Osteoblast (primary cell): Measurements from ENCODE around the gene MAP3K5. TPM values are rescaled to one million over a fixed set of nuclear protein-coding genes. Genes with fewer than 3 reads are reported as not detected.

Source experiments
- DNase-seq: peaks from one replicate; pipeline ENCODE4 v3.0.0; 2011; ENCODE audit warnings: low spot score, mixed read lengths; ENCODE audit not compliant: insufficient read length; ENCODE audit errors: missing footprints
- H2AFZ ChIP-seq: 2 replicates; pipeline ENCODE4 v1.6.0; 2011; ENCODE audit warnings: mild to moderate bottlenecking, low read length
- H3K27ac ChIP-seq: 2 replicates; pipeline ENCODE4 v1.5.1; 2011; ENCODE audit warnings: mild to moderate bottlenecking, low read depth, low read length, moderate library complexity
- H3K27me3 ChIP-seq: 2 replicates; pipeline ENCODE4 v1.6.0; 2012; ENCODE audit warnings: mild to moderate bottlenecking, control low read depth, inconsistent platforms, low read length, moderate library complexity; ENCODE audit not compliant: insufficient read depth
- H3K36me3 ChIP-seq: 2 replicates; pipeline ENCODE4 v1.5.1; 2011; ENCODE audit warnings: mild to moderate bottlenecking, low read length, control low read depth, moderate library complexity; ENCODE audit not compliant: insufficient read depth
- H3K4me1 ChIP-seq: 2 replicates; pipeline ENCODE4 v1.5.1; 2011; ENCODE audit warnings: mild to moderate bottlenecking, low read length, control low read depth, moderate library complexity; ENCODE audit not compliant: insufficient read depth
- H3K4me2 ChIP-seq: 2 replicates; pipeline ENCODE4 v1.6.0; 2011; ENCODE audit warnings: mild to moderate bottlenecking, low read length; ENCODE audit not compliant: insufficient read depth
- H3K4me3 ChIP-seq: fragments of 200-600 bp; sonication (generic); 3 replicates; pipeline ENCODE4 v1.5.1; 2012; ENCODE audit warnings: mild to moderate bottlenecking, low read length, inconsistent platforms; ENCODE audit not compliant: insufficient read depth
- H3K79me2 ChIP-seq: 2 replicates; pipeline ENCODE4 v1.6.0; 2012; ENCODE audit warnings: mild to moderate bottlenecking, low read length, control low read depth, inconsistent platforms; ENCODE audit not compliant: insufficient read depth
- H3K9me3 ChIP-seq: 2 replicates; pipeline ENCODE4 v1.5.1; 2011; ENCODE audit warnings: low read depth, low read length, control low read depth
- H4K20me1 ChIP-seq: 2 replicates; pipeline ENCODE4 v1.6.0; 2012; ENCODE audit warnings: mild to moderate bottlenecking, low read length, control low read depth; ENCODE audit not compliant: insufficient read depth
- total RNA-seq: library from RNA; depleted of rRNA; stranded (reverse); fragments of >200 nt; gene quantifications from 2 replicates; pipeline ENCODE4 v1.2.3, GENCODE V29; 2012
- TF ChIP-seq, protein P1 (sequence below): IDR thresholded peaks from 2 replicates; pipeline ENCODE4 v1.5.1; 2011; ENCODE audit warnings: mild to moderate bottlenecking, low read depth, low read length, moderate library complexity; ENCODE audit errors: extremely low read depth

Gene MAP3K5
- total RNA-seq, 1 donor = 8.3 TPM

DNA sequence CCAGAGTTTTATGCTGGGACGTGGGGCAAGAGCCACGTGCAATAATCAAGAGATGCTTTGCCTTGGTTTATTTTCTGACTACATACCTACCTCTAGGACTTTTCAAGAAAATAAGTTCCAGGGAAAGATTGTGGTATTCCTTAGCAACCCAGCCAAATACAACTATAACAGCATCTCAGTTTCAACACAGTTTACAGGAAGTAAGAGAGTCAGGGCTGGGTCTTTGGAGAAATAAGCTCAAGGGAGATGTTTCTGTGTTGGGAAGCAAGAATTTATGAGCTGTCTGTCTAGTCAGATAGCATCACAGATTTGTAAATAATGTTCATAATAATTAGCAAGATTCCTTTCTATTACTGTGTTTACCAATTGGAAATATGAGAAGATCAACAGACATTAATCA, 35.1 kb downstream of the MAP3K5 start:
- DNase-seq = peak; percentile 73
- TF ChIP-seq, protein P1, sequence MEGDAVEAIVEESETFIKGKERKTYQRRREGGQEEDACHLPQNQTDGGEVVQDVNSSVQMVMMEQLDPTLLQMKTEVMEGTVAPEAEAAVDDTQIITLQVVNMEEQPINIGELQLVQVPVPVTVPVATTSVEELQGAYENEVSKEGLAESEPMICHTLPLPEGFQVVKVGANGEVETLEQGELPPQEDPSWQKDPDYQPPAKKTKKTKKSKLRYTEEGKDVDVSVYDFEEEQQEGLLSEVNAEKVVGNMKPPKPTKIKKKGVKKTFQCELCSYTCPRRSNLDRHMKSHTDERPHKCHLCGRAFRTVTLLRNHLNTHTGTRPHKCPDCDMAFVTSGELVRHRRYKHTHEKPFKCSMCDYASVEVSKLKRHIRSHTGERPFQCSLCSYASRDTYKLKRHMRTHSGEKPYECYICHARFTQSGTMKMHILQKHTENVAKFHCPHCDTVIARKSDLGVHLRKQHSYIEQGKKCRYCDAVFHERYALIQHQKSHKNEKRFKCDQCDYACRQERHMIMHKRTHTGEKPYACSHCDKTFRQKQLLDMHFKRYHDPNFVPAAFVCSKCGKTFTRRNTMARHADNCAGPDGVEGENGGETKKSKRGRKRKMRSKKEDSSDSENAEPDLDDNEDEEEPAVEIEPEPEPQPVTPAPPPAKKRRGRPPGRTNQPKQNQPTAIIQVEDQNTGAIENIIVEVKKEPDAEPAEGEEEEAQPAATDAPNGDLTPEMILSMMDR = no peak
- Histone ChIP-seq H3K9me3 (no peaks in the 10 kb centered on the region), H4K20me1 (no peaks in the 10 kb centered on the region), H3K36me3 (no peaks in the 10 kb centered on the region), H3K27me3 (no peaks in the 10 kb centered on the region), H3K79me2 (peaks cover 37% of the 10 kb centered on the region), H3K4me2 (no peak overlapping the region), H3K4me1 (peaks cover 16% of the 10 kb centered on the region), H2AFZ (no peak overlapping the region), H3K27ac (no peak overlapping the region), H3K4me3 (no peak overlapping the region)

GRCh38 chr6:136754820-136755219, 37.5 kb downstream of the MAP3K5 start:
- Histone ChIP-seq H3K4me1 (peaks cover 16% of the 10 kb centered on the region), H3K79me2 (peaks cover 25% of the 10 kb centered on the region), H3K9me3 (no peaks in the 10 kb centered on the region), H3K27me3 (no peaks in the 10 kb centered on the region), H3K36me3 (no peaks in the 10 kb centered on the region), H4K20me1 (no peaks in the 10 kb centered on the region), H3K4me2 (no peak overlapping the region), H3K4me3 (no peak overlapping the region), H2AFZ (no peak overlapping the region), H3K27ac (no peak overlapping the region)
- TF ChIP-seq, protein P1 = no peak
- no peak for DNase-seq

DNA sequence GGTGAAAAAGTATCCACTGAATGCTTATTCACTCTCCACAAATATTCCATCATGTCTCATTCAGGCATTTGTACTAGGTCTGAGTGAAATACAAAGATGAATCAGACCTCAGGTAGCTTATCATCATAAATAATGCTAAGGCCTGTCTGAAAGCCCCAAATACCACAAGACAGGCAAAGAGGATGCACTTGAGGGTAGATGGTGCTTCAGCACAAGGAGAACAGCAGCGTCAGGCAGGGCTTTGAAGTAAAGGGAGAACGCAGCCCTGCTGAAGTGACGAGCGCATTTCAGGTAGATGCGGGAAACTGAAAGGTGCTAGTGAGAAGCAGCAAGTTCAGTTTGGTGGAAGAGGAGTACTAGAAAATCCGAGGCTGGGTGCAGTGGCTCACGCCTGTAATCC, 38.7 kb downstream of the MAP3K5 start:
- no peak overlapping the region for H3K27ac ChIP-seq
- no peak for DNase-seq
- H3K4me3 ChIP-seq = no peak overlapping the region
- no peaks in the 10 kb centered on the region for H4K20me1 ChIP-seq
- no peaks in the 10 kb centered on the region for H3K9me3 ChIP-seq
- peaks cover 28% of the 10 kb centered on the region for H3K79me2 ChIP-seq
- H2AFZ ChIP-seq = no peak overlapping the region
- no peaks in the 10 kb centered on the region for H3K36me3 ChIP-seq
- no peaks in the 10 kb centered on the region for H3K27me3 ChIP-seq
- TF ChIP-seq, protein P1 = no peak
- H3K4me2 ChIP-seq = no peak overlapping the region
- H3K4me1 ChIP-seq = peaks cover 16% of the 10 kb centered on the region

GRCh38 chr6:136752554-136752953, 39.7 kb downstream of the MAP3K5 start:
- H3K4me2 ChIP-seq = no peak overlapping the region
- H2AFZ ChIP-seq = no peak overlapping the region
- H3K4me1 ChIP-seq = peaks cover 16% of the 10 kb centered on the region
- H3K36me3 ChIP-seq = no peaks in the 10 kb centered on the region
- DNase-seq = no peak
- peaks cover 30% of the 10 kb centered on the region for H3K79me2 ChIP-seq
- no peaks in the 10 kb centered on the region for H3K9me3 ChIP-seq
- TF ChIP-seq, protein P1 = no peak
- H3K27ac ChIP-seq = no peak overlapping the region
- no peaks in the 10 kb centered on the region for H4K20me1 ChIP-seq
- no peaks in the 10 kb centered on the region for H3K27me3 ChIP-seq
- no peak overlapping the region for H3K4me3 ChIP-seq
